Right lobe of liver (tissue), 4 donors: ENCODE data around the gene CYTH2.

Source experiments
- CTCF ChIP-seq, 4 donors: fragments of 200-600 bp in 3 of 4; fragments of 450-650 bp in 1 of 4; IDR thresholded peaks; one replicate each; pipeline versions ENCODE4 v1.5.1 to v1.8.0; 2016 to 2022; ENCODE audit warnings: antibody characterized with exemption in 4 of 4, mild to moderate bottlenecking in 2 of 4
- POLR2A ChIP-seq: fragments of 450-650 bp; IDR thresholded peaks from one replicate; pipeline ENCODE4 v1.6.1; 2017; ENCODE audit warnings: antibody characterized with exemption, mild to moderate bottlenecking
- donor health status: DM: no; HTN: no; CAD: no.
- donor health status: DM: no; HTN: no; CAD: no.
- donor health status: DM: no; HTN: yes; CAD: no.

GRCh38 chr19:48476176-48476575, 7.0 kb downstream of the CYTH2 start:
- no peak for TF ChIP-seq CTCF (IDR thresholded peaks at IDR 0.05)
- TF ChIP-seq POLR2A: no peak
